Measurements from ENCODE around the gene REN.

Gene REN

GRCh38 chr1:204139952-204140351, 26.2 kb downstream of the REN start:
- TF ChIP-seq TAF1 (IDR thresholded peaks at IDR 0.05; ENCODE audit: borderline replicate concordance, insufficient read depth, low read length) (no peak), SIN3A (IDR thresholded peaks at IDR 0.05; ENCODE audit: borderline replicate concordance, insufficient read depth, low read length) (no peak), FOXP2 (optimal IDR thresholded peaks at IDR 0.05; ENCODE audit: borderline replicate concordance, extremely low read depth, extremely low read length, insufficient read depth) (no peak), REST (IDR thresholded peaks at IDR 0.05; ENCODE audit: insufficient read depth in 1 of 2, low read depth in 2 of 2, low read length in 2 of 2) (no peak), POLR2AphosphoS5 (IDR thresholded peaks at IDR 0.05; ENCODE audit: low read depth, low read length) (no peak)

GRCh38 chr1:204139088-204139487, 27.0 kb downstream of the REN start:
- no peak for TF ChIP-seq REST (IDR thresholded peaks at IDR 0.05; ENCODE audit: insufficient read depth in 1 of 2, low read depth in 2 of 2, low read length in 2 of 2)
- TF ChIP-seq TAF1 (IDR thresholded peaks at IDR 0.05; ENCODE audit: borderline replicate concordance, insufficient read depth, low read length), result no peak
- TF ChIP-seq SIN3A (IDR thresholded peaks at IDR 0.05; ENCODE audit: borderline replicate concordance, insufficient read depth, low read length), result no peak
- TF ChIP-seq POLR2AphosphoS5 (IDR thresholded peaks at IDR 0.05; ENCODE audit: low read depth, low read length), result no peak
- no peak for TF ChIP-seq FOXP2 (optimal IDR thresholded peaks at IDR 0.05; ENCODE audit: borderline replicate concordance, extremely low read depth, extremely low read length, insufficient read depth)

DNA sequence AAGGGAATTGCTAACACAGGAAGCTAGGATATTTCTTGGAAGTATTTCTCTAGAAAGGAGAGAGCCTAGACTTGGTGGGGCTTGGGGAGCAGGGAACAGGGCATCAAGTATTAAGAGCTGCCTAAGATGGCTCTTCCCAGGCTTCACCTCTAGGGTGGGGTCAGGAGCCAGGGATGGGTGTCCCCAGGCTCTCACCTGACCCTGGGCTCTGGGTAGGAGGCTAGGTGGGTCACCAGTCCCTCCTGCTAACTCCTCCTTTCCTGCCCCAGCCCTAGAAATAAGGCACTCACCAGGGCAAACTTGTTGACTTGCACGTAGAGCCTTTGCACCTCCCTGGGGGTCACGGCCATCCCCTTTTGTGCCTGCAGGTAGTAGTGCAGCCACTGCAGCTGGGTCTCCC, 29.3 kb downstream of the REN start:
- TF ChIP-seq SIN3A (IDR thresholded peaks at IDR 0.05; ENCODE audit: borderline replicate concordance, insufficient read depth, low read length) (no peak), POLR2AphosphoS5 (IDR thresholded peaks at IDR 0.05; ENCODE audit: low read depth, low read length) (no peak), FOXP2 (optimal IDR thresholded peaks at IDR 0.05; ENCODE audit: borderline replicate concordance, extremely low read depth, extremely low read length, insufficient read depth) (no peak), TAF1 (IDR thresholded peaks at IDR 0.05; ENCODE audit: borderline replicate concordance, insufficient read depth, low read length) (no peak), REST (IDR thresholded peaks at IDR 0.05; ENCODE audit: insufficient read depth in 1 of 2, low read depth in 2 of 2, low read length in 2 of 2) (no peak)

GRCh38 chr1:204134103-204134502, 32.0 kb downstream of the REN start:
- TF ChIP-seq FOXP2 (optimal IDR thresholded peaks at IDR 0.05; ENCODE audit: borderline replicate concordance, extremely low read depth, extremely low read length, insufficient read depth), result no peak
- TF ChIP-seq SIN3A (IDR thresholded peaks at IDR 0.05; ENCODE audit: borderline replicate concordance, insufficient read depth, low read length), result no peak
- TF ChIP-seq TAF1 (IDR thresholded peaks at IDR 0.05; ENCODE audit: borderline replicate concordance, insufficient read depth, low read length), result no peak
- no peak for TF ChIP-seq POLR2AphosphoS5 (IDR thresholded peaks at IDR 0.05; ENCODE audit: low read depth, low read length)

DNA sequence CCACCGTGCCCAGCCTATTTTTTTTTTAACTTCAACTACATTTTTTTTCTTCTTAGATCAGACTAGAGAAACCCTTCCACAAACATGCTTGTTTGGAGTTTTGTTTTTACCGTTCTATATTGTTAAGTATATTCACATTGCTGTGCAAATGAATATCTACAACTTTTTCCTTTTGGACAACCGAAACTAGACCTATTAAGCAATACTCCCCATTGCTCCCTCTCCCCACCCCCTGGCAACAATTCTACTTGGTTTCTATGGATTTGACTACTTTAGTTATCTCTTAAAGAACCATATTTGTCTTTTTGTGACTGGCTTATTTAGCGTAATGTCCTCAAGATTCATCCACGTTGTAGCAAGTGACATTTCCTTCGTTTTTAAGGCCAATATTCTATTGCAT, 33.4 kb downstream of the REN start:
- no peak for TF ChIP-seq POLR2AphosphoS5 (IDR thresholded peaks at IDR 0.05; ENCODE audit: low read depth, low read length)
- no peak for TF ChIP-seq REST (IDR thresholded peaks at IDR 0.05; ENCODE audit: insufficient read depth in 1 of 2, low read depth in 2 of 2, low read length in 2 of 2)
- TF ChIP-seq TAF1 (IDR thresholded peaks at IDR 0.05; ENCODE audit: borderline replicate concordance, insufficient read depth, low read length), result no peak
- no peak for TF ChIP-seq FOXP2 (optimal IDR thresholded peaks at IDR 0.05; ENCODE audit: borderline replicate concordance, extremely low read depth, extremely low read length, insufficient read depth)
- no peak for TF ChIP-seq SIN3A (IDR thresholded peaks at IDR 0.05; ENCODE audit: borderline replicate concordance, insufficient read depth, low read length)

Data from PFSK-1 (cell line).